Left cardiac atrium (tissue), 4 donors: Measurements from ENCODE around the gene CCL16. TPM values are rescaled to one million over a fixed set of nuclear protein-coding genes. Genes with fewer than 3 reads are reported as not detected.
"Not testable (repeated sequence)": the region's sequence is repeated elsewhere in the genome, so short reads cannot be mapped to it uniquely, and the experiment has no call there.

Experiments used
- ATAC-seq, 2 donors: fragments of 200-7000 bp; cut with Tn5 transposase; one replicate each; pipeline ENCODE4 v1.9.1; 2020; ENCODE audit warnings: mild to moderate bottlenecking in 2 of 2, moderate library complexity in 2 of 2
- DNase-seq: peaks from one replicate; pipeline ENCODE4 v3.0.0-alpha.2; 2020
- intact Hi-C, 2 donors: fragments of 100-400 bp; cut with DNase I; formaldehyde crosslinking; loops; one replicate each; pipeline versions ENCODE4 v1.14.1 to v1.15.1; 2022 to 2023
- long read RNA-seq: library from polyadenylated mRNA; unstranded; transcript quantifications from one replicate; pipeline ENCODE4 v2.0.0, GENCODE V29; 2021
- total RNA-seq, 2 donors: library from RNA; stranded (reverse); fragmentation: NEBNext Ultra II Directional; extraction: Animal tissue kit (Norgen Biotek cat#: 25700); gene quantifications; one replicate each; pipeline ENCODE4 v1.2.1, GENCODE V29; 2021
- donor health status: DM: no; HTN: yes; CAD: no.
- donor health status: DM: no; HTN: yes; CAD: no; lungs with severe emphysema.
- donor health status: DM: yes; HTN: yes; CAD: no.
- donor health status: Dilated cardiomyopathy.

The CCL16 gene
- total RNA-seq, result under 1 TPM in 1 of 2 donors, not detected in 1; 0.27 TPM
- long read RNA-seq, result 0 reads

GRCh38 chr17:35981246-35981645 is at the start of gene CCL16:
Gene CCL16, minus strand, starts transcription at chr17:35981497. Its CDS starts 77 bp downstream, at chr17:35981420.
- no peak for ATAC-seq
- no peak for DNase-seq
- intact Hi-C loops, result loop anchor here in 1 of 2 donors (10.0 kb wide), 1 partner anchor 484 kb away; no protein-coding TSS in a partner anchor

GRCh38 chr17:36030956-36031355 is 49.7 kb upstream of the CCL16 start:
- no peak for ATAC-seq
- no peak for DNase-seq
- intact Hi-C loops, result no loop called here

GRCh38 chr17:36027761-36028160 is 46.5 kb upstream of the CCL16 start:
- intact Hi-C loops, result no loop called here
- ATAC-seq (no peak), DNase-seq (no peak)

- no peak for DNase-seq
- ATAC-seq, result no peak
- intact Hi-C loops, result no loop called here
Measured at GRCh38 chr17:36024106-36024869, 43.0 kb upstream of the CCL16 start.

GRCh38 chr17:36019423-36019822 is 38.1 kb upstream of the CCL16 start:
- DNase-seq, result no peak
- no peak for ATAC-seq
- intact Hi-C loops, result no loop called here

GRCh38 chr17:36017799-36018198 is 36.5 kb upstream of the CCL16 start, which contains the start of gene CCL23:
Gene CCL23, minus strand, starts transcription at chr17:36017972. Its CDS starts 75 bp downstream, at chr17:36017897.
- DNase-seq, result no peak
- ATAC-seq, result peak in 1 of 2 donors; percentile 22
- intact Hi-C loops, result no loop called here

GRCh38 chr17:36016555-36016954 is 35.3 kb upstream of the CCL16 start:
- ATAC-seq (no peak), DNase-seq (no peak)
- intact Hi-C loops, result no loop called here

GRCh38 chr17:36015895-36016294 is 34.6 kb upstream of the CCL16 start:
- DNase-seq, ATAC-seq, intact Hi-C loops: not testable (repeated sequence)

GRCh38 chr17:36014946-36015345 is 33.6 kb upstream of the CCL16 start:
- ATAC-seq (no peak), DNase-seq (no peak)
- intact Hi-C loops, result no loop called here

GRCh38 chr17:36011201-36011600 is 29.9 kb upstream of the CCL16 start:
- intact Hi-C loops, result no loop called here
- DNase-seq (no peak), ATAC-seq (no peak)

- ATAC-seq, result no peak
- intact Hi-C loops, result no loop called here
- DNase-seq, result no peak
Measured at GRCh38 chr17:36008998-36009665, 27.8 kb upstream of the CCL16 start.

- DNase-seq (no peak), ATAC-seq (no peak)
- intact Hi-C loops, result no loop called here
Measured at GRCh38 chr17:36004594-36005108, 23.4 kb upstream of the CCL16 start.

- DNase-seq (no peak), ATAC-seq (no peak)
- intact Hi-C loops, result no loop called here
Measured at GRCh38 chr17:36002631-36003030, 21.3 kb upstream of the CCL16 start.

- ATAC-seq (no peak), DNase-seq (no peak)
- intact Hi-C loops, result no loop called here
Measured at GRCh38 chr17:36001862-36002603, 20.7 kb upstream of the CCL16 start.

- no peak for ATAC-seq
- no peak for DNase-seq
- intact Hi-C loops, result no loop called here
Measured at GRCh38 chr17:36001110-36001771, 19.9 kb upstream of the CCL16 start, which contains the start of gene CCL15. Gene CCL15, minus strand, starts transcription at chr17:36001553. Its CDS starts 61 bp downstream, at chr17:36001492.

GRCh38 chr17:36000732-36001109 is 19.4 kb upstream of the CCL16 start:
- intact Hi-C loops, result no loop called here
- ATAC-seq (no peak), DNase-seq (no peak)

GRCh38 chr17:35998756-35999155 is 17.5 kb upstream of the CCL16 start:
- no peak for ATAC-seq
- no peak for DNase-seq
- intact Hi-C loops, result no loop called here

- DNase-seq, result no peak
- no peak for ATAC-seq
- intact Hi-C loops, result no loop called here
Measured at GRCh38 chr17:35998018-35998545, 16.8 kb upstream of the CCL16 start.

GRCh38 chr17:35995346-35995745 is 14.0 kb upstream of the CCL16 start:
- ATAC-seq, intact Hi-C loops, DNase-seq: not testable (repeated sequence)
